Keratinocyte (primary cell): ENCODE results near the gene PPCS.

Experiments
- EZH2 ChIP-seq: IDR thresholded peaks from one replicate; pipeline ENCODE4 v1.6.1; 2012; ENCODE audit warnings: inconsistent platforms, mild to moderate bottlenecking, low read length, moderate library complexity
- TF ChIP-seq, protein P1 (sequence below), 3 experiments: IDR thresholded peaks in 1 of 3; conservative IDR thresholded peaks in 1 of 3; optimal IDR thresholded peaks in 1 of 3; 2 replicates in 2 of 3; 3 replicates in 1 of 3; pipeline versions ENCODE3 to v1.5.1; 2011; ENCODE audit warnings: low read length in 3 of 3, mild to moderate bottlenecking in 3 of 3, moderate library complexity in 2 of 3, control low read depth in 1 of 3, inconsistent platforms in 1 of 3; ENCODE audit not compliant: insufficient read depth in 2 of 3; ENCODE audit errors: extremely low read depth in 1 of 3

GRCh38 chr1:42434340-42434739 is 22.0 kb upstream of the PPCS start:
- TF ChIP-seq, protein P1, sequence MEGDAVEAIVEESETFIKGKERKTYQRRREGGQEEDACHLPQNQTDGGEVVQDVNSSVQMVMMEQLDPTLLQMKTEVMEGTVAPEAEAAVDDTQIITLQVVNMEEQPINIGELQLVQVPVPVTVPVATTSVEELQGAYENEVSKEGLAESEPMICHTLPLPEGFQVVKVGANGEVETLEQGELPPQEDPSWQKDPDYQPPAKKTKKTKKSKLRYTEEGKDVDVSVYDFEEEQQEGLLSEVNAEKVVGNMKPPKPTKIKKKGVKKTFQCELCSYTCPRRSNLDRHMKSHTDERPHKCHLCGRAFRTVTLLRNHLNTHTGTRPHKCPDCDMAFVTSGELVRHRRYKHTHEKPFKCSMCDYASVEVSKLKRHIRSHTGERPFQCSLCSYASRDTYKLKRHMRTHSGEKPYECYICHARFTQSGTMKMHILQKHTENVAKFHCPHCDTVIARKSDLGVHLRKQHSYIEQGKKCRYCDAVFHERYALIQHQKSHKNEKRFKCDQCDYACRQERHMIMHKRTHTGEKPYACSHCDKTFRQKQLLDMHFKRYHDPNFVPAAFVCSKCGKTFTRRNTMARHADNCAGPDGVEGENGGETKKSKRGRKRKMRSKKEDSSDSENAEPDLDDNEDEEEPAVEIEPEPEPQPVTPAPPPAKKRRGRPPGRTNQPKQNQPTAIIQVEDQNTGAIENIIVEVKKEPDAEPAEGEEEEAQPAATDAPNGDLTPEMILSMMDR (optimal IDR thresholded peaks at IDR 0.05 in 1 of 3, IDR thresholded peaks at IDR 0.05 in 1 of 3, conservative IDR thresholded peaks at IDR 0.05 in 1 of 3; ENCODE audit: extremely low read depth in 1 of 3, insufficient read depth in 2 of 3, low read length in 3 of 3), result no peak
- no peak for TF ChIP-seq EZH2
